Retinal pigment epithelial cell (primary cell): ENCODE data around the gene CBL.
A peak's percentile ranks its signal among the peaks of the same experiment; 100 is the strongest.

ENCODE experiments used
- DNase-seq: peaks from one replicate; pipeline ENCODE4 v3.0.0-alpha.2; 2010; ENCODE audit warnings: low read depth
- H3K4me3 ChIP-seq: 2 replicates; pipeline ENCODE4 v1.5.1; 2011; ENCODE audit warnings: mild to moderate bottlenecking, low read length, control low read depth, moderate library complexity
- TF ChIP-seq, protein P1 (sequence below): conservative IDR thresholded peaks from 2 replicates; pipeline ENCODE4 v1.5.1; 2011; ENCODE audit warnings: low read depth, low read length, control low read depth, inconsistent platforms

Gene CBL

GRCh38 chr11:119343726-119344125 is 137.6 kb downstream of the CBL start:
- TF ChIP-seq, protein P1, sequence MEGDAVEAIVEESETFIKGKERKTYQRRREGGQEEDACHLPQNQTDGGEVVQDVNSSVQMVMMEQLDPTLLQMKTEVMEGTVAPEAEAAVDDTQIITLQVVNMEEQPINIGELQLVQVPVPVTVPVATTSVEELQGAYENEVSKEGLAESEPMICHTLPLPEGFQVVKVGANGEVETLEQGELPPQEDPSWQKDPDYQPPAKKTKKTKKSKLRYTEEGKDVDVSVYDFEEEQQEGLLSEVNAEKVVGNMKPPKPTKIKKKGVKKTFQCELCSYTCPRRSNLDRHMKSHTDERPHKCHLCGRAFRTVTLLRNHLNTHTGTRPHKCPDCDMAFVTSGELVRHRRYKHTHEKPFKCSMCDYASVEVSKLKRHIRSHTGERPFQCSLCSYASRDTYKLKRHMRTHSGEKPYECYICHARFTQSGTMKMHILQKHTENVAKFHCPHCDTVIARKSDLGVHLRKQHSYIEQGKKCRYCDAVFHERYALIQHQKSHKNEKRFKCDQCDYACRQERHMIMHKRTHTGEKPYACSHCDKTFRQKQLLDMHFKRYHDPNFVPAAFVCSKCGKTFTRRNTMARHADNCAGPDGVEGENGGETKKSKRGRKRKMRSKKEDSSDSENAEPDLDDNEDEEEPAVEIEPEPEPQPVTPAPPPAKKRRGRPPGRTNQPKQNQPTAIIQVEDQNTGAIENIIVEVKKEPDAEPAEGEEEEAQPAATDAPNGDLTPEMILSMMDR, result no peak
- no peak for DNase-seq

DNA sequence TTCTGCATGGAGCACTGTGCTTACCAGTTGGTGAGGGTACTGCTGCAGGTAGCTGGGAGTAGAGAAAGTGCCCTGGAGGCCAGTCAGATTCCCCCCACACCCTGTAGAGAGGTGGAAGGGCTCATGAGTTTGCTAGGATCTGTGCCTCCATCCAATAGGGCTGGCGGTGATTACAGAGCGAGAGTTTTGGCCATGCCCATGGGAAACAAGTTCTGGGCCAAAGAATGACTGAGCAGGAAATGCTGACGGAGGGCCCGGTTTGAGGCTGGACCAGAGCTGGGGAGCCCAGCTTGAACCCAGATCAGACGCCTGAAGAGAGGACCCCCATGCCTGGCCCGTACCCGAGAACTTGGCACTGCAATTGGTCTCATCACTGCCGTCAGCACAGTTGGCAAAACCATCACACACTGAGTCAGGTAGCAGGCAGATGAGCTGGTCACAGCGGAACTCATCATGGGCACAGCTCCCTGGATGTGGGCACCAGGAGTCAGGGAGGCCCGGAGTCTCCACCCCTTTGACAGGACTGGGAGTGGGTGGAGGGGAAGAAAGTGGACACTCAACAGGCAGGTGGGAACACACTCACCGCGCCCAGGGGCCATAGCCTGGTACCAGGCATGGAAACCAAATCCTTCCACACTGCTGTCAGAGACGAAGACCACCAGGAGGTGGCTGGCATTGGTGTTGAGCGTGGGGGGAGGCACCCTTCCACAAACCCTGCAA is 138.3 kb downstream of the CBL start:
- TF ChIP-seq, protein P1, result no peak
- peak overlapping the region; percentile 47 for H3K4me3 ChIP-seq

More at GRCh38 chr11:119343726-119344125, 137.6 kb downstream of the CBL start:
- H3K4me3 ChIP-seq, result no peak overlapping the region

DNA sequence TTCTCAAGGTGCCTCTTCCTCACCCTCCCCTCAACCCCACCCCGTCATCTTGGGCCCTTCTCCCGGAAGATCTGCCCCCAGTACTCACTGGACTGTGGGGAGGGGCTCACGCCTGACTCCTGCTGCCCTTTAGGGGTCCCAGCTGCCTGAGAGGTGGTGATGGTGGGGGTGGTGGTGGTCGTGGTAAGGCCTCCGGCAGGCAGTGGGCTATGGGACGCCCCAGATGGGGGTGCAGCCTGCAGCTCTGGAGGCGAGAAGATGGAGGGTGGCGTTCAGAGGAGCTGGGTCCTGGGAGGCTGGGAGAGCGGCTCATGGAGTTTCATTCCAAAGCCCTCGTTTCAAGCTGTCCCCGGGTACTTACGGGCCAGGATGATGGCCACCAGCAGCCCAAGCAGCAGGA is 139.5 kb downstream of the CBL start:
- TF ChIP-seq, protein P1, result no peak
- DNase-seq, result no peak
- H3K4me3 ChIP-seq, result peak overlapping the region; percentile 47

More for the DNA sequence above, 138.3 kb downstream of the CBL start:
- no peak for DNase-seq

GRCh38 chr11:119346605-119347004 is 140.5 kb downstream of the CBL start, which contains the start of gene MFRP:
Gene MFRP (minus strand): TSS chr11:119346705. CDS start chr11:119346513, 192 bp downstream.
- peak within 1 kb of the TSS; percentile 47 for H3K4me3 ChIP-seq
- peak; percentile 88 for DNase-seq
- TF ChIP-seq, protein P1, result no peak

GRCh38 chr11:119347242-119347641 is 141.1 kb downstream of the CBL start:
- peak overlapping the region; percentile 47 for H3K4me3 ChIP-seq
- no peak for DNase-seq
- TF ChIP-seq, protein P1, result no peak

- no peak overlapping the region for H3K4me3 ChIP-seq
- TF ChIP-seq, protein P1, result no peak
- DNase-seq, result no peak
Measured at GRCh38 chr11:119347940-119348605, 141.9 kb downstream of the CBL start.
